Type B pancreatic cell (in vitro differentiated cells): ENCODE data around the gene SNAP25. TPM values are rescaled to one million over a fixed set of nuclear protein-coding genes. Genes with fewer than 3 reads are reported as not detected.

Experiments used
- DNase-seq: peaks from one replicate; pipeline ENCODE4 v3.0.0; 2021; ENCODE audit warnings: mixed read lengths; ENCODE audit not compliant: unreplicated experiment; ENCODE audit errors: extremely low spot score
- H3K27ac Mint-ChIP-seq: 2 replicates; pipeline ENCODE4 v1.8.0; 2021; ENCODE audit warnings: mild to moderate bottlenecking, mixed read lengths
- H3K27me3 Mint-ChIP-seq: 2 replicates; pipeline ENCODE4 v1.8.0; 2021; ENCODE audit warnings: mixed read lengths
- H3K36me3 Mint-ChIP-seq: 2 replicates; pipeline ENCODE4 v1.8.0; 2021; ENCODE audit warnings: mixed read lengths
- H3K4me1 Mint-ChIP-seq: one replicate; pipeline ENCODE4 v1.8.0; 2021; ENCODE audit warnings: mixed read lengths; ENCODE audit not compliant: unreplicated experiment
- H3K4me3 Mint-ChIP-seq: 2 replicates; pipeline ENCODE4 v1.8.0; 2021; ENCODE audit warnings: mild to moderate bottlenecking, mixed read lengths
- H3K9me3 Mint-ChIP-seq: 2 replicates; pipeline ENCODE4 v1.8.0; 2021; ENCODE audit warnings: mixed read lengths
- total RNA-seq: library from RNA; stranded (reverse); gene quantifications from 2 replicates; pipeline ENCODE4 v1.2.1, GENCODE V29; 2021; ENCODE audit warnings: low replicate concordance
- TF ChIP-seq, protein P1 (sequence below): fragments of 200-600 bp; sonication (generic); conservative IDR thresholded peaks from 2 replicates; pipeline ENCODE4 v1.5.0; 2021; ENCODE audit warnings: antibody characterized with exemption, mild to moderate bottlenecking

SNAP25 gene
- total RNA-seq, 1 donor from 2014 or later: 12.5 TPM

DNA sequence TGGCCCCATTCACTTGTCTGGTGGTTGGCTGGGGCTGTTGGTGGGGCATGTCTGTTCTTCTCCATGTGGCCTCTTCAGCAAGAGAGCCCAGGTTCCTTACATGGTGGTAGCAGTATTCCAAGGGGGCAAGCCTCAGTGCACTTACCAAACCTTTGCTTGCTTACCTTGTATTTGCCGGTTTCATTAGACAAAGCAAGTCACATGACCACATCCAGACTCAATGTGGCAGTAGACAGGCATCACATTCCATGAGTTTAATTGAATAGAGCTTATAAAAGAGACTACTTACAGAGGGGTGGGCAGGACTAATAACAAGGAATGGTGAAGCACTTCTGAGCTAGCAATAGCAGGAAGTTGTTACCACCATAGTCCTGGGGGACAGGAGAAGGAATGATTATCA is 78.6 kb downstream of the SNAP25 start:
- Mint-ChIP-seq H3K27ac (no peak overlapping the region), H3K27me3 (no peaks in the 10 kb centered on the region), H3K4me1 (no peaks in the 10 kb centered on the region), H3K36me3 (no peaks in the 10 kb centered on the region), H3K9me3 (no peaks in the 10 kb centered on the region), H3K4me3 (no peak overlapping the region)
- no peak for DNase-seq
- TF ChIP-seq, protein P1, sequence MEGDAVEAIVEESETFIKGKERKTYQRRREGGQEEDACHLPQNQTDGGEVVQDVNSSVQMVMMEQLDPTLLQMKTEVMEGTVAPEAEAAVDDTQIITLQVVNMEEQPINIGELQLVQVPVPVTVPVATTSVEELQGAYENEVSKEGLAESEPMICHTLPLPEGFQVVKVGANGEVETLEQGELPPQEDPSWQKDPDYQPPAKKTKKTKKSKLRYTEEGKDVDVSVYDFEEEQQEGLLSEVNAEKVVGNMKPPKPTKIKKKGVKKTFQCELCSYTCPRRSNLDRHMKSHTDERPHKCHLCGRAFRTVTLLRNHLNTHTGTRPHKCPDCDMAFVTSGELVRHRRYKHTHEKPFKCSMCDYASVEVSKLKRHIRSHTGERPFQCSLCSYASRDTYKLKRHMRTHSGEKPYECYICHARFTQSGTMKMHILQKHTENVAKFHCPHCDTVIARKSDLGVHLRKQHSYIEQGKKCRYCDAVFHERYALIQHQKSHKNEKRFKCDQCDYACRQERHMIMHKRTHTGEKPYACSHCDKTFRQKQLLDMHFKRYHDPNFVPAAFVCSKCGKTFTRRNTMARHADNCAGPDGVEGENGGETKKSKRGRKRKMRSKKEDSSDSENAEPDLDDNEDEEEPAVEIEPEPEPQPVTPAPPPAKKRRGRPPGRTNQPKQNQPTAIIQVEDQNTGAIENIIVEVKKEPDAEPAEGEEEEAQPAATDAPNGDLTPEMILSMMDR: no peak

DNA sequence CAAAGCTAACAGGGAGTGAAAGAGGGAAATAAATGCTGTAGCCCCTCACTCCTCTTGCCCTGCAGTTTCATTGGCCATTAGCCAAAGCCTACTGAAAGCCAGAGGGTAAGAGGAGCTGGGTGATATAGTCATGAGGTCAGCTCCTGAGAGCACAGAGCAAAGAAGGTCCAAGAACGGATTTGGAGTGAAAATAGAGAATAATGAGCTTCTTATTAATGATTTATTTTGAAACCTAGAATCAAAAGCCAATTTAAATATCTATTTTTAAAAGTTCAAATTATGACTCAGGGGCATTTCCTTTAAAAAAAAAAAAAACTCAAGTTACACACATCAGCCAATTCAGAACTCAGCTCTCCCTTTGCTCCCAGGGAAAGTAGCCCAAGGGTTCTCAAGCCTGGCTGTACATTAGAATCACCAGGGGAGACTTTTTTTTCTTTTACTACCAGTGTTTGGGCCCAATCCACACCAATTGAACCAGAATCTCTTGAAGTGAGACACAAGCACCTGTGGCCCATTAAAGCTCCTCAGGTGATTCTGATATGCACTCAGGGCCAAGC is 79.1 kb downstream of the SNAP25 start:
- TF ChIP-seq, protein P1: no peak
- H3K27me3 Mint-ChIP-seq: no peaks in the 10 kb centered on the region
- H3K4me1 Mint-ChIP-seq: no peaks in the 10 kb centered on the region
- H3K9me3 Mint-ChIP-seq: no peaks in the 10 kb centered on the region
- no peak overlapping the region for H3K27ac Mint-ChIP-seq
- no peak for DNase-seq
- H3K36me3 Mint-ChIP-seq: no peaks in the 10 kb centered on the region
- H3K4me3 Mint-ChIP-seq: no peak overlapping the region

DNA sequence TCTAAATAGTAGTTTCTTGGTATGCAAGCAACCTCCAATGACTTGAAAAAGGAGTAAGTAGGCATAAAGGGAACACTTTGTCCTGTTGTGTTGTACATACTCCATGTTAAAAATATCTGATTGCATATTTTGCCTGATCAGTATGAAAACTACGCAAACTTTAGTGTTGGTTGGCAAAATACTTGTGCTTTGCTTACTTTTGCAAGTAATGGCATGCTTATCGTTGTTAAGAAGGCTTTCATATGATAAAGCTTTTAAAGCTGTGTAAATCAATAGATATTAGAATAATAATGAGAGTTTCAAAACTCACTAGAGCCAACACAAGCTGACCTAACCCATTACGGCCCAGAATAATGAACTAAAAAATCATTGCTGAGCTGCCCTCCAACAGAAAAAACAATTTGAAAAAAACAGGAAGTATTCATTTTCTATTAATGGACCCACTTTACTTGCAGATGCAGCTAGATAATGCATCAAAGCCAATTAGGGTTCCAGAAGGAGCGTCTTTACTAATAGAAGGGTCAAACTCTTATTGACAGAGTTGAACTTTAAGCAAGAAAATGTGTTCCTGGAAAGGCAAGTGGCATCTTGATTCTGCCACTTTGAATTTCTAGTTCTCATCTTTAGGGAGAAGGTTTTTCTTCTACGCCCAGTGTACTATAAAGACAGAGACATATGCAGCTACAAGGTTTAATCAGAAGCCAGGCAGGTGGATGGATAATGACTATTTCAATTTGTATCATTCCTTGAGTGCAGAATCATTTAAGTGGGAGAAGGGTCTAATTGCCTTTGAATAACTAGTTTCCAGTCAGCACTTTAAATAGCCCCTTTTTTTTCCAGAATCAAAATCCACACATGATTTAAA is 82.2 kb downstream of the SNAP25 start:
- no peaks in the 10 kb centered on the region for H3K9me3 Mint-ChIP-seq
- H3K27me3 Mint-ChIP-seq: no peaks in the 10 kb centered on the region
- no peak overlapping the region for H3K4me3 Mint-ChIP-seq
- H3K27ac Mint-ChIP-seq: no peak overlapping the region
- TF ChIP-seq, protein P1: no peak
- no peak for DNase-seq
- no peaks in the 10 kb centered on the region for H3K36me3 Mint-ChIP-seq
- no peaks in the 10 kb centered on the region for H3K4me1 Mint-ChIP-seq

DNA sequence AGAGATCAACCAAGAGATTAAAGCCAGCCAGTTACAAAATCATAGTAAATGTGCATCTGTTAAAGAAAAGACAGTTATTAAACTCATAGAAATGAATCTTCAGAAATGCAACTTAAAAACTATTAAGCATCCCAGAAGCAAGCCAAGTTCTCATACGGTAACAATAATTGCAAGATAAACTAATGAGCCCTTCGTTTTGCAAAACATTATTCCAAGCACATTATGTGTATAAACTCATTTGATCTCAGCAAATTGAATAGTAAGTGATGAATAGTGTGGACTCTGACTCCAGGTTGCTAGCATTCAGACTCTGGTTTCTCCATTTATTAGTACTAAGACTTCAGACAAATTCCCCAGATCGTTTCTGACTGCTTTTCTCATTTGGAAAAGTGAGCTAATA is 85.2 kb downstream of the SNAP25 start:
- TF ChIP-seq, protein P1: no peak
- Mint-ChIP-seq H3K4me3 (no peak overlapping the region), H3K27me3 (no peaks in the 10 kb centered on the region), H3K27ac (no peak overlapping the region), H3K36me3 (peaks cover 9% of the 10 kb centered on the region), H3K9me3 (no peaks in the 10 kb centered on the region), H3K4me1 (no peaks in the 10 kb centered on the region)
- DNase-seq: no peak

DNA sequence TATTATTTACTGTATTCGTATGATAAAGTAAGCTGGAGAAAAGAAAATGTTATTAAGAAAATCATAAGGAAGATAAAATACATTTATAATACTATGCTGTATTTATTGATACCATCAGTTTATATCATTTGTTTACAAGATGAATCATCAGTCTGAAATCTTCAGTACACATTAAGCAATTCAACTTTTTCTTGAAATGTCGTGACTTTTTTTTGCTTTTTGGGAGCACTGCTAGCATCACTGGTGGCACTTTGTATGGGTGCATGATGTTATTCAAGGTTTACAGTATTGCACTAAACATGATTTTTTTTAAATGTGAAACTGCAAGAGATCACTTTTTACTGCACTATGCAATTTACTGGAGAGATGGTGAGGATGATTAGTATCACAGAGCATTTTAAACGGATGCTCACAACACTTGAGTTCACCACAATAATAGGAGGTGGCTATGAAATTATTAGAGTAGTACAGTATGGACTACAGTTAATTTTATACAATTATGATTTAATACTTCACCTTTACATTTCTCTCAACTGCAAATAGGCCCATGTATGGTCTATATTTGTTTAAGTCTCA is 85.9 kb downstream of the SNAP25 start:
- TF ChIP-seq, protein P1: no peak
- H3K4me3 Mint-ChIP-seq: no peak overlapping the region

More for the DNA sequence above, 85.9 kb downstream of the SNAP25 start:
- no peaks in the 10 kb centered on the region for H3K27me3 Mint-ChIP-seq
- H3K27ac Mint-ChIP-seq: no peak overlapping the region
- peaks cover 11% of the 10 kb centered on the region for H3K36me3 Mint-ChIP-seq
- no peaks in the 10 kb centered on the region for H3K9me3 Mint-ChIP-seq
- H3K4me1 Mint-ChIP-seq: no peaks in the 10 kb centered on the region
- no peak for DNase-seq
